ENCODE data around the gene AKR1C1.
"Not testable (repeated sequence)": the region's sequence is repeated elsewhere in the genome, so short reads cannot be mapped to it uniquely, and the experiment has no call there.

- not testable (repeated sequence) for TF ChIP-seq BACH2 (CRISPR knock-in tag; IDR thresholded peaks at IDR 0.05; ENCODE audit: borderline replicate concordance); POU6F1 (CRISPR knock-in tag; IDR thresholded peaks at IDR 0.05; ENCODE audit: borderline replicate concordance, low read depth); PPARA (CRISPR knock-in tag; IDR thresholded peaks at IDR 0.05; ENCODE audit: borderline replicate concordance); ARNTL (CRISPR knock-in tag; IDR thresholded peaks at IDR 0.05; ENCODE audit: borderline replicate concordance, low read depth); TCF4 (CRISPR knock-in tag; IDR thresholded peaks at IDR 0.05; ENCODE audit: borderline replicate concordance); ZFP3 (CRISPR knock-in tag; IDR thresholded peaks at IDR 0.05); PATZ1 (CRISPR knock-in tag; IDR thresholded peaks at IDR 0.05; ENCODE audit: borderline replicate concordance); CREB5 (CRISPR knock-in tag; IDR thresholded peaks at IDR 0.05; ENCODE audit: low read depth); ISL1 (CRISPR knock-in tag; IDR thresholded peaks at IDR 0.05); TSHZ2 (CRISPR knock-in tag; IDR thresholded peaks at IDR 0.05); ESRRG (CRISPR knock-in tag; IDR thresholded peaks at IDR 0.05)
These were observed 68.4 kb downstream of the AKR1C1 start for GRCh38 chr10:5031588-5031987.
